DMS 273 treated with DMSO at 0.1 percent for 48 hours (cell line): ENCODE measurements around the gene NUP107.
A peak's percentile ranks its signal among the peaks of the same experiment; 100 is the strongest.

ENCODE experiments used
- DNase-seq: peaks from one replicate; lab custom pipeline; 2025; lab: John Stamatoyannopoulos, UW

NUP107 gene

GRCh38 chr12:68739891-68740290 lies 53.1 kb downstream of the NUP107 start:
- DNase-seq, result no peak

- no peak for DNase-seq
Measured at GRCh38 chr12:68743356-68743755, 56.6 kb downstream of the NUP107 start.

GRCh38 chr12:68745376-68745903 lies 58.7 kb downstream of the NUP107 start:
- no peak for DNase-seq

DNA sequence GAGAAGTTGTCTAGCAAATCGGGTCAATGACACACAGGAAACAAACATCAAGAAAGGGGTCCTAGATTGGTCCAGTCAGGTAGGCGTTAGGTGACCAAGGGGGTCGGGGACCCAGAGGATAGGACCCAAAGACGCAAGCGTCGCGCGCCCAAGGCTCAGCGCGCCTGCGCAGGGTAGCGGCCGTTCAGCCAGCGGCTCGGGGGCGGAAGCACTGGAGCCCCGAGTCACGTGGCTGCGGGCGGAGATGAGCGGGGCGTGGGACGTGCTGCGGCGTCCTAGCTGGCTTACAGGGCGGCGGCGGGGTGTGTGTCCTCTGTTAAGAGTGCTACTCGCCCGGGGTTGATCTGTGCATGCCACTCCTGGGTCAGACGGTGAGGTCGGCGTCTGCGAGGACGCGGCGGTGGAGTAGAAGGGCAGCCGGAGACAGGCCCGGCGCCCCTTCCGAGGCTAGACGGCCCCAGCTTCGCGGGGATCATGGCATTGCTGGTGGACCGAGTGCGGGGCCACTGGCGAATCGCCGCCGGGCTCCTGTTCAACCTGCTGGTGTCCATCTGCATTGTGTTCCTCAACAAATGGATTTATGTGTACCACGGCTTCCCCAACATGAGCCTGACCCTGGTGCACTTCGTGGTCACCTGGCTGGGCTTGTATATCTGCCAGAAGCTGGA lies 59.3 kb downstream of the NUP107 start, which contains the start of gene SLC35E3:
Gene SLC35E3, plus strand, starts transcription at position 273 of the 668 bp plus-strand sequence. Its CDS starts 202 bp downstream, at position 475.
- DNase-seq, result peak; percentile 71

DNA sequence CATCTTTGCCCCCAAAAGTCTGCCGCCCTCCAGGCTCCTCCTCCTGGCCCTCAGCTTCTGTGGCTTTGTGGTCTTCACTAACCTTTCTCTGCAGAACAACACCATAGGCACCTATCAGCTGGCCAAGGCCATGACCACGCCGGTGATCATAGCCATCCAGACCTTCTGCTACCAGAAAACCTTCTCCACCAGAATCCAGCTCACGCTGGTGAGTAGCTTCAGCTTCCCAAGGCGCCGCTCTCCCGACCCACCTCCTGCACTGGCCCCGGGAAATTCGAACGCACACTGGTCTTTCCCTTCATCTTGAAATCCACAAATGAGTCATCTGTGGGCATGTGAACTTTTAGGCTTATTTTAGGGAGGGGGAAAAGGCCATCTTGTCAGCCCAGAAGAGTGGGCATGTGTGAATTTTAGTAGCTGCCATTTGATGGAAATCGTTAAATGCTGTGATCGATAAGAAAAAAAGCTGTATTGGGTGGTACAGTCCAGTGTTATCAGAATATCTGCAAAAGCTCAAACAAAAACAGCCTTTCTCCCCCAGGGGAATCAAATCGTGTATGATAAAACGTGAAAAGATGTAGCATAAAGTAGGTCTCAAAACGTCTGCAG lies 59.9 kb downstream of the NUP107 start:
- no peak for DNase-seq

- no peak for DNase-seq
Measured at GRCh38 chr12:68749443-68749842, 62.7 kb downstream of the NUP107 start.

DNA sequence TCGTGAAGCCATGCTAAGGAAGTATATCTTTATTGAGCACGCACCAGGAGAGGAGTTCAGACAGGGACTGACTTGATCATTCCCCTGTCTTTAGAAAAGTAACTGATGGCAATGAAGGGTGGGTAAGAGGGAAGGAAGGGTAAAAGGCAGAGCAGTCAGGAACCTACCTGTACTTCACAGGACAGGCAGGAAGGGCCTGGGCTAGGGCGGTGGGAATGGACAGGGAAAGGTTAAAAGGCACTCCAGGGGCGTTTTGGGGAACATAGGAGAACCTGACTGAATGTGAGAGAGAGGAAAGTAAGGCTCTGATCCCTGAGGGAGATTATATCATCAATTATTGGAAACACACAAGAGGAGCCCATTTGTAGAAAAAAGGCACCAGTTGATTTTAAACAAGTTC lies 63.1 kb downstream of the NUP107 start:
- no peak for DNase-seq

- no peak for DNase-seq
Measured at GRCh38 chr12:68750506-68750905, 63.7 kb downstream of the NUP107 start.

- no peak for DNase-seq
Measured at GRCh38 chr12:68755536-68756243, 68.9 kb downstream of the NUP107 start.

DNA sequence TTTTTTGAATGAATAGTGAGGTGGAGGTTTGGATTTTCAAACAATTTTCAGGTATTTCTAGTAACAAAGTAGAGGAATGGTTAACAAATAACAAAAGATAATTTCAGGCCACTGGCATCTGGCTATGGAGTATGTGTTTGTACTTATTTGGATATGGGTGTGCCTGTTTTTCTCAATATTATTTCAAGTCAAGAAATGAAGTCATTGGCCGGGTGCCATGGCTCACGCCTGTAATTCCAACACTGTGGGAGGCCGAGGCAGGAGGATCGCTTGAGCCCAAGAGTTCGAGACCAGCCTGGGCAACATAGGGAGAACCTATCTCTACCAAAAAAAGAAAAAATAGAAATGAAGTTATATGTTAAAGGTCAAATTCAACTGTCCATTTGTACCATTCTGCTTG lies 73.1 kb downstream of the NUP107 start:
- DNase-seq, result no peak

GRCh38 chr12:68760806-68761441 lies 74.1 kb downstream of the NUP107 start:
- no peak for DNase-seq

GRCh38 chr12:68761442-68761812 lies 74.6 kb downstream of the NUP107 start:
- DNase-seq, result no peak

DNA sequence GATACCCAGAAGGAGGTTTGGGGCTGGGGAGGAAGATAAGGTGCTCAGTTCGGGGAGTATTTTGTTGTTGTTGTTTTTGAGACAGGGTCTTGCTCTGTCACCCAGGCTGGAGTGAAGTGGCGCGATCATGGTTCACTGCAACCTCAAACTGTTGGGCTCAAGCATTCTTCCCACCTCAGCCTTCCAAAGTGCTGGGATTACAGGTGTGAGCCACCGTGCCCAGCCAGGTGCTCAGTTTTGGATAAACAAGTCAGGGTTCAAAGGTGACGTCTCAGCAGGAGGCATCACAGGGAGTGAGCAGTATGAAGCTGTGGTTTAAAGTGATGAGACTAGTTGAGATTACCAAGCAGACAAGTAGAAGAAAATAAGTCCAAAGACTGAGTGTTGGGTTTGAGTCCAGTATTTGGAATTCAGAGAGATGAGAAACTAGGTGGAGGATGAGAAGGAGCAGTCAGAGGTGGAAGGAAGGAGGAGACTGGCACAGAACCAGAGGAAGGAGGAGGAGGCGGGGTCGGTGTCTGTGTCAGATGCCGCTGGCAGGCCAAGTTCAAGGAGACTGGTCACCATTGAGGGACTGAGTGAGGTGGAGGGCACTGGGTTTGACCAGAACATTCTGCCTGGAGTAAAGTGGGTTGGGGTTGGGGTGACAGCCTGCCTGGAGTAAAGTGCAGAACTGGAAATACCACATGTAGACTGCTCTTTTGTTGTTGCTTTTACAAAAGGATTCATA lies 75.3 kb downstream of the NUP107 start:
- no peak for DNase-seq

- no peak for DNase-seq
Measured at GRCh38 chr12:68762691-68763090, 75.9 kb downstream of the NUP107 start.

DNA sequence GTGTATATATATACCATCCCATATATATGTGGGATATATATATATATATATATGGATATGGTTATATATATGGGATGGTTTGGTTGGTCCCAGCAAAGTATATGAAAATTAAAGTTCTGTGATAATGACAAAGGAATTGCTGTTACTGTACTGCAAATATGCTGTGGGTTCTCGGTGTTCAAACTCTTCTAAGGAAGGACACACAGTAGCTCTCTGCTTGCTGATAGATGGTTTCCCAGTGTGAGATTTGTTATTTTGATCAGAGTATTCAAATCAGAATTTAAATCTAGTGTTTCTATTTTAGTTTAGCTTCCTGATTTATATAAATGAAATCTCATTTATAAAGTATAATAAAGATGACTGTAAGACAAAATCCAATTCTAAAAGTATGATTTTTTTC lies 78.9 kb downstream of the NUP107 start:
- DNase-seq, result no peak

GRCh38 chr12:68766646-68767045 lies 79.9 kb downstream of the NUP107 start:
- no peak for DNase-seq

DNA sequence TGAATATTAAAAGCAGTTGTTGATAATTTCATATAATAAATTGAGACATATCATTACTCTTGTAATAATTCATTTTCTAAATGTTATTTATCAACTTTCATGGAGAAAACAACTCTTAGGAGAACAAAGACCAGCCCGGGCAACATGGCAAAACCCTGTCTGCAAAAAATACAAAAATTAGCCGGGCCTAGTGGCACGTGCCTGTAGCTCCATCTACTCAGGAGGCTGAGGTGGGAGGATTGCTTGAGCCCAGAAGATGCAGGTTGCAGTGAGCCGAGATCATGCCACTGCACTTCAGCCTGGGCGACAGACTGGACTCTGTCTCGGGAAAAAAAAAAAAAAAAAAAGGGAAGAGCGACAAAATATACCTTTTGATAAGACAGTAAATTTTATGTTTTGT lies 80.4 kb downstream of the NUP107 start:
- no peak for DNase-seq

DNA sequence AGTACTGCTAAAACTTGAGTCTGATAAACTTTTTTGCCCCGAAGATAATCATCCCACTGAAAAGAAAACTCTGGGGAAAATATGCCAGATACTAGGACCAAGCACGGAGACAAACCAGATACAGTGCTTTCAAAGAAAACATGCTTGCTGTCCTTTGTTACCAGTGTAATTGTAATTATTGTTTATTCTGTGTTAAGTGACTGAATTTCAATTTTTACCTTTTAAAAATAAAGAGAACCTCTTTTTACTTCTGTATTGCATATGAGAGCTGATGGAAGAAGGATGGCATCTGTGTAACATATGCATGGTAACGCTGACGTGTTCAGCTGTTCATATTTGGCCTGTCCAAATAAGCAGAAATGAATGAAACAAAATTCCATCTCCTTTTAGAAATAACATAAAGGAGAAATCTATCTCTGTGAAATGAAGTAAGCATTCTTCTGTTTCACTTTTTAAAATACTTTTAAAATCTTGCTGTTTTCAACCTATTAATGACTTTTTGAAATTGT lies 81.7 kb downstream of the NUP107 start:
- DNase-seq, result no peak

DNA sequence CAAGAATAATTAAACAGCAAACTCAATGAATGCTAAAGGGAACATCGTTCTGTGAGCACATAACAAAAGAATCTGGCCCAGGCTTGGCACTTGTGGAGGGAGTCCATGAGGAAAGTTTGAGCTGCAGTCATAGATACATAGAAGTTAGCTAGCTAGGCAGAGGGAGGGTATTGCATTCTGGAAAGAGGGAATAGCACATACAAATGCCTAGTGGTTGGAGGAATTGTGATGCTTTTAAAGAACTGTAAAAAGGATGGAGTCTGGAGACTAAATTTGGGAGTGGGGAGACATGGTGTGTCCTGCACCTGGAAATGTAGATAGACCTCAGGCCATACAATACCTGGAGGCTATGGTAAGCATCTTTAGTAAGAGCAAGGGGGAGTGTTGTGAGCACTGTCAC lies 83.2 kb downstream of the NUP107 start:
- DNase-seq, result no peak

DNA sequence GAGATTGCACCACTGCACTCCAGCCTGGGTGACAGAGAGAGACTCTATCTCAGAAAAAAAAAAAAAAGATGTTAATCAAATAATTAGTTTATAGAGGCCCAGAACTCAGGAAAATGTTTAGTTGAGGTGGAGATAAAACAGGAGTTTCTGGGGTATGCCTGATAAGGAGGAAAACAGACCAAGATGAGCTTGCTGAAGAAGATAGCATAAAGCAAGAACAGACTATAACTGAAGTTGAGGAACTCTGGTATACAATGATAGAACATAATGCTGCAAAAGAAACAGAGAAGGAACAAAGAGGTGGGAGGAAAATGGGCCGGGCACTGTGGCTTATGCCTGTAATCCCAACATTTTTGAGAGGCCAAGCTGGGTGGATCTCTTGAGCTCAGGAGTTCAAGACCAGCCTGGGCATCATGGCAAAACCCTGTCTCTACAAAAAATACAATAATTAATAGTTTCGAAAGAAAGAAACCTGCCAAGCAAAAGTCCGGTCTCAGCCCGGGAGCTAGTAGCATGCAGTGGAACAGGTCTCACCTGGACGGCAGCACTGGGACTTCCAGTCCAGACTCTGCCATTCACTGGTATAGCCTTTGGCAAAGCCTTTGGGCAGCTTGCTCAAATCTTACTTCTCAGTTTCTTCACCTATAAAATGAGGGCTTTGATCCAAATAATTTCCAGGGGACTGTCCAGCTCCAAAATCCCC lies 84.6 kb downstream of the NUP107 start:
- no peak for DNase-seq

- no peak for DNase-seq
Measured at GRCh38 chr12:68772714-68773113, 85.9 kb downstream of the NUP107 start.
